Suprapubic skin (tissue), 4 donors: ENCODE results near the gene CD2AP. TPM values are rescaled to one million over a fixed set of nuclear protein-coding genes. Genes with fewer than 3 reads are reported as not detected.

Experiments used
- DNase-seq, 2 donors: peaks; one replicate each; pipeline ENCODE4 v3.0.0-alpha.2; 2019; ENCODE audit warnings: low spot score in 2 of 2
- H3K27ac ChIP-seq: fragments of 200-600 bp; sonication (generic); one replicate; pipeline ENCODE4 v1.5.1; 2019
- H3K27me3 ChIP-seq: fragments of 200-600 bp; sonication (generic); one replicate; pipeline ENCODE4 v1.5.1; 2019
- H3K36me3 ChIP-seq: fragments of 200-600 bp; sonication (generic); one replicate; pipeline ENCODE4 v1.5.1; 2019
- H3K4me1 ChIP-seq: fragments of 200-600 bp; sonication (generic); one replicate; pipeline ENCODE4 v1.5.1; 2019
- H3K4me3 ChIP-seq: fragments of 200-600 bp; sonication (generic); one replicate; pipeline ENCODE4 v1.5.1; 2019; ENCODE audit warnings: mild to moderate bottlenecking
- H3K9me3 ChIP-seq: fragments of 200-600 bp; sonication (generic); one replicate; pipeline ENCODE4 v1.5.1; 2019
- CTCF ChIP-seq, 2 donors: fragments of 200-600 bp in 1 of 2; fragments of 450-650 bp in 1 of 2; sonication (generic) in 1 of 2; IDR thresholded peaks; one replicate each; pipeline ENCODE4 v1.5.1; 2016 to 2019; ENCODE audit warnings: antibody characterized with exemption in 2 of 2, mild to moderate bottlenecking in 1 of 2, moderate library complexity in 1 of 2
- EP300 ChIP-seq: sonication (generic); formaldehyde crosslinking; IDR thresholded peaks from one replicate; pipeline ENCODE4 v1.6.1; 2017; ENCODE audit warnings: antibody characterized with exemption
- POLR2A ChIP-seq, 2 donors: fragments of 450-650 bp; IDR thresholded peaks; one replicate each; pipeline ENCODE4 v1.6.1; 2017; ENCODE audit warnings: antibody characterized with exemption in 2 of 2, mild to moderate bottlenecking in 2 of 2, moderate library complexity in 2 of 2
- POLR2AphosphoS5 ChIP-seq, 3 donors: sonication (generic); formaldehyde crosslinking; IDR thresholded peaks; one replicate each; pipeline ENCODE4 v1.6.1; 2017; ENCODE audit warnings: antibody characterized with exemption in 3 of 3
- WGBS: methylation state at CpG from one replicate; pipeline ENCODE4 v1.1.5; 2018; 5-methylcytosine and 5-hydroxymethylcytosine counted together
- total RNA-seq, 4 donors: library from RNA; depleted of rRNA; stranded (reverse); fragments of >200 nt; gene quantifications; one replicate each; pipeline ENCODE4 v1.1.0, GENCODE V29; 2016

CD2AP gene
- total RNA-seq, 4 donors from 2014 or later: 20.4 to 41.8 (median 28.3) TPM

- TF ChIP-seq EP300: no peak
- no peak for TF ChIP-seq POLR2A (IDR thresholded peaks at IDR 0.05)
- TF ChIP-seq POLR2AphosphoS5 (IDR thresholded peaks at IDR 0.05): no peak
- TF ChIP-seq CTCF (IDR thresholded peaks at IDR 0.05): no peak
- H3K4me3 ChIP-seq: no peak overlapping the region
These were observed 56.5 kb downstream of the CD2AP start for GRCh38 chr6:47534063-47534462.

GRCh38 chr6:47535316-47536225 is 58.0 kb downstream of the CD2AP start:
- Histone ChIP-seq H3K4me1 (peaks cover 6% of the 10 kb centered on the region), H3K27ac (no peak overlapping the region), H3K27me3 (no peaks in the 10 kb centered on the region), H3K4me3 (no peak overlapping the region), H3K9me3 (no peaks in the 10 kb centered on the region), H3K36me3 (peaks cover 13% of the 10 kb centered on the region)
- no peak for DNase-seq
- WGBS: 60% methylated on average over 2 of the region's 2 CpGs
- TF ChIP-seq POLR2AphosphoS5 (IDR thresholded peaks at IDR 0.05) (no peak), EP300 (no peak), CTCF (IDR thresholded peaks at IDR 0.05) (no peak), POLR2A (IDR thresholded peaks at IDR 0.05) (no peak)

More at GRCh38 chr6:47534063-47534462, 56.5 kb downstream of the CD2AP start:
- DNase-seq: no peak
- Histone ChIP-seq H3K9me3 (no peaks in the 10 kb centered on the region), H3K36me3 (peaks cover 13% of the 10 kb centered on the region), H3K27me3 (no peaks in the 10 kb centered on the region), H3K4me1 (peaks cover 6% of the 10 kb centered on the region), H3K27ac (no peak overlapping the region)

GRCh38 chr6:47536816-47537401 is 59.3 kb downstream of the CD2AP start:
- Histone ChIP-seq H3K4me1 (peaks cover 6% of the 10 kb centered on the region), H3K27me3 (no peaks in the 10 kb centered on the region), H3K36me3 (peaks cover 13% of the 10 kb centered on the region), H3K4me3 (no peak overlapping the region), H3K27ac (no peak overlapping the region), H3K9me3 (no peaks in the 10 kb centered on the region)
- 92% methylated on average over 4 of the region's 4 CpGs for WGBS
- DNase-seq: no peak
- TF ChIP-seq POLR2AphosphoS5 (IDR thresholded peaks at IDR 0.05) (no peak), POLR2A (IDR thresholded peaks at IDR 0.05) (no peak), CTCF (IDR thresholded peaks at IDR 0.05) (no peak), EP300 (no peak)

- TF ChIP-seq EP300 (no peak), POLR2A (IDR thresholded peaks at IDR 0.05) (no peak), POLR2AphosphoS5 (IDR thresholded peaks at IDR 0.05) (no peak), CTCF (IDR thresholded peaks at IDR 0.05) (no peak)
- H3K27me3 ChIP-seq: no peaks in the 10 kb centered on the region
- no peak for DNase-seq
- H3K36me3 ChIP-seq: peaks cover 22% of the 10 kb centered on the region
- H3K4me3 ChIP-seq: no peak overlapping the region
- no peaks in the 10 kb centered on the region for H3K4me1 ChIP-seq
- no peaks in the 10 kb centered on the region for H3K9me3 ChIP-seq
- 95% methylated on average over 6 of the region's 6 CpGs for WGBS
- H3K27ac ChIP-seq: no peak overlapping the region
These were observed 67.6 kb downstream of the CD2AP start for GRCh38 chr6:47545223-47545622.

- TF ChIP-seq EP300 (no peak), CTCF (IDR thresholded peaks at IDR 0.05) (no peak), POLR2A (IDR thresholded peaks at IDR 0.05) (no peak), POLR2AphosphoS5 (IDR thresholded peaks at IDR 0.05) (no peak)
- Histone ChIP-seq H3K9me3 (no peaks in the 10 kb centered on the region), H3K36me3 (peaks cover 10% of the 10 kb centered on the region), H3K4me1 (no peaks in the 10 kb centered on the region), H3K4me3 (no peak overlapping the region), H3K27me3 (no peaks in the 10 kb centered on the region), H3K27ac (no peak overlapping the region)
- WGBS: 90% methylated on average over 4 of the region's 4 CpGs
- DNase-seq: no peak
These were observed 74.1 kb downstream of the CD2AP start for GRCh38 chr6:47551670-47552069.
